ENCODE results near the gene PRR19. TPM values are rescaled to one million over a fixed set of nuclear protein-coding genes. Genes with fewer than 3 reads are reported as not detected.
A peak's percentile ranks its signal among the peaks of the same experiment; 100 is the strongest.
"Not testable (repeated sequence)": the region's sequence is repeated elsewhere in the genome, so short reads cannot be mapped to it uniquely, and the experiment has no call there.

The PRR19 gene
- total RNA-seq, 1 experiment from 2014 or later, result 2.3 TPM

DNA sequence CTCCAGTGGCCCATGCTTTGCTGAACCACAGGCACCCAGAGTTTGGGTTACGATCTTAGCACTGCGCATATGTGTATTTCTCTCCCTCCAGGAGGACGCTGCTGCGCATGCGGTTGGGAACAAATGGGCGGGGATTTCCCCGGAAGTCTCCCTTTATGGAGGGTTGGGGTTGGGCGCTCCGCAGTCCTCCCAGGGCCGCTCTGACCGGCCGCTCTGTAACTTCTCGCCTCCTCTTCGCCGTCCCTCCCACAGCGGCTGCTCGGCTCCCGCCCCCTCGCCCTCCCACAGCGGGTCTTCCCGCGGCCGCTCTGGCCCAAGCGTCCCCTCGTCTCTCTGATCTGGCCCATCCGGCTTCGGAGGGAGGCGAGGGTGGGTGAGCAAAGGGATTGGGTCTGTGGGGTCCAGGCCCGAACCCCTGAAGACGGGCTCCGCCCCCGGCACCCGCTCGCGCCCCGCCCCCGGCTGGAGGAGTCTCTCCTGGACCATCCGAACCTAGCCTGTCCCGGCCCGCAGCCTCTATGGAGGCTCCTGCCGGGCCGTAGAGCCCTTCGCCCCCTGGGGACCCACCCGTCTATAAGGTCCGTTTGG lies 23.5 kb downstream of the PRR19 start, which contains the start of gene MEGF8:
Gene MEGF8, plus strand, starts transcription at position 328 of the 588 bp plus-strand sequence. CDS start 609 bp downstream, outside the sequence.
- peak; percentile 99 for DNase-seq (ENCODE audit: low read depth)

DNA sequence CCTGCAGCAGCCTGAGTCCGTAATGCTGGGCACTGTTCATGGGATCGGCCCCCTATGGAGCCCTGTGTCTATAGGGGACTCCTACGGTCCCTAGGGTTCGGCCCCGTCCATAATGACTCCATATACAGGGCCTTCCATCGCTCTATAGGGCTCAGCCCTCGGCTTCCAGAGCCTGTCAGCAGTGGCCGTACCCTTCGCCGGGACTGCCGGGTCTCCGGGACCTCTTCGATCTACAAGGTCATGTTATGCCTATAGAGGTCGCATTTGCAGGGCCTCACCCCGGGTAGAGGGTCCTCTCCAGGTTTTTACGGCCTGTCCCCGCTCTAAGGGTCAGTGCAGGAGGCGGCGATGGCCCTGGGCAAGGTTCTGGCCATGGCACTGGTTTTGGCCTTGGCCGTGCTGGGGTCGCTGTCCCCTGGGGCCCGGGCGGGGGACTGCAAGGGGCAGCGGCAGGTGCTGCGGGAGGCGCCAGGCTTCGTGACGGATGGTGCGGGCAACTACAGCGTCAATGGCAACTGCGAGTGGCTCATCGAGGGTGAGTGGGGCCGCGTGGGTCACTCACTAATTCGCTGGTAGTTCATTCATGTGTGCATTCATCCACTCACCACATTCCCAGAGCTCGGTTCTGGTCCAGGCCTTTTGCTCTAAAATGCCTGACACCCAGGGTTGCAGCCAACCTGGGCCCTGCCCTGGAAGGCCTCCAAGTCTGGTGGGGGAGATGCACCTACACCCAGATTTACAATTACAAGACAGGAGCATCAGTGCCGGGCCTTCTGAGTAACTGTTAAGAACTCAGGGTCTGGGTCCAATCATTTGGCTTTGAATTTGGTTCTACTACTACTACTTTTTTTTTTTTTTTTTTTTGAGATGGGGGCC lies 24.2 kb downstream of the PRR19 start:
- DNase-seq (ENCODE audit: low read depth), result peak; percentile 22

DNA sequence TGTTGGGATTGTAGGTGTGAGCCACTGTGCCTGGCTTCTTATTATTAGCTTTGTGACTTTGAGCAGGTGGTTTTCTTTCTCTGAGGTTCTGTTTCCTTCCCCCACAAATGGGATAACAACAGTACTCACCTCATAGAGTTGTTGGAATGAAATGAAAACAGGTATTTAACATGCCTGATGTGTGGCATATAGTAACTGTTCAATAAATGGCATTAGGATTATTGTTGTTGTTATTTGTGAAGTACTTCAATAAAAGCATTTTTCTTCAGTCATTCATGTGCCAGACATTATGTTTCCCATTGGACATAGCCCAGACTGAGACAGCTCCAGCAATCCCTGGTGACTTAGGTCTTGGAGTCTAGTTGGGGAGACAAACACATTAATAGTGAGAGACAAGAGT lies 25.0 kb downstream of the PRR19 start:
- no peak for DNase-seq (ENCODE audit: low read depth)

- no peak for DNase-seq (ENCODE audit: low read depth)
Measured at GRCh38 chr19:42327381-42327780, 25.4 kb downstream of the PRR19 start.

DNA sequence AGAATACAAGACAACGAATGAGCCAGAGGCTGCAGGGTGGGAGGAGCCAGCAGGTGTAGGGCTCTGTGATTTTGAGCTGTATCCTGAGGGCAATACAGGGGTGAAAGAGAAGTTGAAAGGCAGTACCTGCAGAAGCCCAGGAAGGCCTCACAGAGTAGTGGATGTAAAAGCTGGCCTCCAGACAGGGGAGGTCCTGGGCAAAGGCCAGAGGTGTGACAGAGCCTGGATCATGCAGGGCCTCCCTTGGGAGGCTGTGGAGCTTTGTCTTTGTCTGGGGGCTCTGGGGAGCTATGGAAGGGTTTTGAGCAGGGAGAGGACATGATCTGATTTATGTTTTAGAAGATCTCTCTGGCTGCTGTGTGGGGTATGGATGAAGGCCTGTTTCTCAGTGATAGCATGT lies 26.2 kb downstream of the PRR19 start:
- DNase-seq (ENCODE audit: low read depth), result no peak

DNA sequence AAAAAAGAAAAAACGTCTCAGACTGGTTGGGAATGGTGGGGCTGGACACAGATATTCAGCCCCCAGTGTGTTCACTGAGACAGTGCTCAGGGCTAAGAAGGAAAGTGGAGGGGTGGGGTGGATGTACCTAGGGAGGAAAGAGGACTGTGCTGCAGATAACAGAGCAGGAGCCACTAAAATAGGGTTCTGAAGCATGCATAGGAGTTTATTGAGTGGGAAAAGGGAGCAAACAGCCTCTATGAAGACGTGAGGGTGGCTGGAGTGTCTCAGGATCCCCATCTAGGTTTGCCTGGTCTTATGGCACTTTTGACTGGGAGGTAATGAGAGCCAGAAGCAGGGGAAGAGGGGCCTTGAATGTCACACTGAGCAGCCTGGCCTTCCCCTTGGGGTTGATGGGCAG lies 26.9 kb downstream of the PRR19 start:
- DNase-seq (ENCODE audit: low read depth), result no peak

DNA sequence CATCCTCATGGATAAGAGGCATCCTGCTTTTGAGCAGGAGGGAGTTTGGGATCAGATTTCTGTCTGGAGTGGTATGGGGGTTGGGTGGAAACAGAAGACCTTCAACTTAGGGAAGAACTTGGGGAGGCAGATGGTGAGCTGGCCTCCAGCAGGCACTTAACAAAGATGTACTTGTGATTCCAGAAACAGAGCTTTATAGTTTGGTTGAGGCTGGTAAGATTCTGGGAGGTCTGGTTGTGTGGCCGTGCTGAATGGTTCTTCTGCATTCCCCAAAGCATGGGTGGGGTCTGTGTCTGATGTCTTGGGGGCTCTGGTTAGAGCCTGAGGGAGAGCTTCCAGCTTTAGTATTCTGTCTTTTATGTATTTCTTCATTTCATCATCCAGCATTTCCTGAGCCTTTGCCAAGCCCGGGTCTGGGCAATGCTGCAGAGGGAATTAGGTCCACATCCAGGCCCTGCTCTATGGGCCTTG lies 28.3 kb downstream of the PRR19 start:
- DNase-seq (ENCODE audit: low read depth), result no peak

DNA sequence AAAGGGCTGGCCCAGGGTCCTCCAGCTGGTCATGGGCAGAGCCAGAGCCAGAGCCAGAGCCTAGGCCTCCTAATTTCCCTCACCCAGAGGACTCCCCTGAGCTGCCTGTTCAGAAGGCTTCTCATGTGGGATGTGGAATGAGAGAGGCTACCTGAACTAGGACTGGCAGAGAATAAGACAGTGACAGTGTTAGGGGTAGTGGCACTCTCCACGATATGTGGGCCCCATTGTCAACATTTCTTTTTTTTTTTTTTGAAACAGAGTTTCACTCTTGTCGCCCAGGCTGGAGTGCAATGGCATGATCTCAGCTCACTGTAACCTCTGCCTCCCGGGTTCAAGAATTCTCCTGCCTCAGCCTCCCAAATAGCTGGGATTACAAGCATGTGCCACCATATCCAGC lies 29.4 kb downstream of the PRR19 start:
- DNase-seq (ENCODE audit: low read depth), result not testable (repeated sequence)

DNA sequence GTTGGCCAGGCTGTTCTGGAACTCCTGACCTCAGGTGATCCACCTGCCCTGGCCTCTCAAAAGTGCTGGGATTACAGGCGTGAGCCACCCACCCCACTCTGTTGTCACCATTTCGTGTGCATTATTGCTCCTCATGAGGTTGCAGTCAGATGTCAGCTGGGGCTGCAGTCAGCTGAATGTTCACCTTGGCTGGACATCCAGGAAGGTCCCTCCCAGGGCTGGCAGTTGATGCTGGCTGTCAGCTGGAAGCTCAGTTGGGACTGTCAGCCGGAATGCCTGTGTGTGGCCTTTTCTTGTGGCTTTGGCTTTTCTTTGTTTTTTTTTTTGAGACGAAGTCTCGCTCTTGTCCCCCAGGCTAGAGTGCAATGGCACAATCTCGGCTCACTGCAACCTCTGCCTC lies 30.1 kb downstream of the PRR19 start:
- DNase-seq (ENCODE audit: low read depth), result no peak

GRCh38 chr19:42333018-42333417 lies 31.1 kb downstream of the PRR19 start:
- no peak for DNase-seq (ENCODE audit: low read depth)

- no peak for DNase-seq (ENCODE audit: low read depth)
Measured at GRCh38 chr19:42333975-42334696, 32.2 kb downstream of the PRR19 start.

DNA sequence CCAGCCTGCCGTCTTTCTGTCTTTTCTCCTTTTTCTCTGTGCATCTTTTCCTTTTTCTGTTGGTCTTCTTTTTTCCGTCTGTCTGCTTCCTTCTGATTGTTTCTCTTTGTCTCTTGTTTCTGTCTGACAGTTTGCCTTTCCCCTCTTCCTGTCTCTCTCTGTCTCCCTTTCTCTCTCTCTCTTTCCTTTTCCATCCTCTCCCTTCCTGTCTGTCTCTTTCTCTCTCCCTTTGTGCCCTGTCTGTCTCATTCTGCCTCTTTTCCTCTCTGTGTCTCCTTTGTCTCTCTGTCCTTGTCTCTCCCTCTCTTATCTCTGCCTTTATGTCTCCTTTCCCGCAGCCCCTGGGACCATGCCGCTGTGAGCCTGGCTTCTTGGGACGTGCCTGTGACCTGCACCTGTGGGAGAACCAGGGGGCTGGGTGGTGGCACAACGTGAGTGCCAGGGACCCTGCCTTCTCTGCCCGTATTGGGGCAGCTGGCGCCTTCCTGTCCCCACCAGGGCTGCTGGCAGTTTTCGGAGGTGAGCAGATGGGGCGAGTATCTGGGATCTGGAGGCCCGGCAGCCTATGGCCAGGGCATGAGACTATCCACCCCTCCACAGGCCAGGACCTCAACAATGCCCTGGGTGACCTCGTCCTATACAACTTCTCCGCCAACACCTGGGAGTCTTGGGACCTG lies 32.9 kb downstream of the PRR19 start:
- DNase-seq (ENCODE audit: low read depth), result no peak

DNA sequence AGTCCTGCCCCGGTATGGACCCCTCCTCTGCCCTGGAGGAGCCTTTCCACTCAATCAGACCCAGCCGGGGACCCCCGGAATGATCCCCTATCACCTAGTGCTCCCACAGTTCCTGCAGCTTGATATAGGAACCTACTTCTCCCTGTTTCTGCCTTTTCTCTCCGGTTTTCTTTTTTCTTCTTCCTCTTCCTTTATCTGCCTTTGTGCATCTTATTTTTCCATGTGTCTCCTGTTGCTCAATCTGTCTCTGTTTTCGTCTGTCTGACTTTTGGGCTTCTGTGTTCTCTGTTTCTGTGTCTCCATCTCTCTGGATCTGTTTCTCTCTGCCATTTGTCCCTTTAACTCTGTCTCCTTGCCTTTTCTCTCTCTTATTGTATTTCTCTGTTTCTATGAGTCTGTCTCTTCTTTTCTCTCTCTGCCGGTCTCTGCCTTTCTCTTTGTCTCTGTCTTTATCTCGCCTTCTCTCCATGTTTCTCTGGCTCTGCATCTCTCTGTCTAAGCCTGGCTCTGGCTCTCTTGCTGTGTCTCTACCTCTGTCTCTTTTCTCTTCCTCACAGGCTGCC lies 33.5 kb downstream of the PRR19 start:
- no peak for DNase-seq (ENCODE audit: low read depth)

- no peak for DNase-seq (ENCODE audit: low read depth)
Measured at GRCh38 chr19:42335971-42336370, 34.0 kb downstream of the PRR19 start.

- DNase-seq (ENCODE audit: low read depth), result not testable (repeated sequence)
Measured at GRCh38 chr19:42339126-42339860, 37.4 kb downstream of the PRR19 start.

- DNase-seq (ENCODE audit: low read depth), result not testable (repeated sequence)
Measured at GRCh38 chr19:42339922-42340321, 38.0 kb downstream of the PRR19 start.

GRCh38 chr19:42343344-42344110 lies 41.6 kb downstream of the PRR19 start:
- DNase-seq (ENCODE audit: low read depth), result no peak

DNA sequence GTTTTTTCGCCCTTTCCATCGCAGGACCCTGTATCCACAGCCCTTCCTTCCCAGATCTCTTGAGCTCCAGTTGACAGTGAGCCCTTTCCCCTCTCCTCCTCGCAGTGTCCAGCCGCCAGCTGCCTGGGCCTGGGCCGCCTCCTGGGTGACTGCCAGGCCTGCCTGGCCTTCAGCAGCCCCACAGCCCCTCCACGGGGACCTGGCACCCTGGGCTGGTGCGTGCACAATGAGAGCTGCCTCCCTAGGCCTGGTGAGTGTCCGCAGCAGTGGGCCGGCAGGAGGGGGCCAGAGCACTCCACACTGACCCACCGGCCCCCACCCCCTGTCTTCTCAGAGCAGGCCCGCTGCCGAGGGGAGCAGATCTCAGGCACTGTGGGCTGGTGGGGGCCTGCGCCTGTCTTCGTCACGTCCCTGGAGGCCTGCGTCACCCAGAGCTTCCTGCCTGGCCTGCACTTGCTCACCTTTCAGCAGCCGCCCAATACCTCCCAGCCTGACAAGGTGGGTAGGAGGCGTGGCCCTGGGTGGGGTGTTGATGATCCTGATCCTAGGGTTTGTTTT lies 42.5 kb downstream of the PRR19 start:
- DNase-seq (ENCODE audit: low read depth), result no peak

GRCh38 chr19:42345191-42345812 lies 43.4 kb downstream of the PRR19 start:
- DNase-seq (ENCODE audit: low read depth), result peak; percentile 48

Measured in LHCN-M2 (cell line).